Stimulated activated CD4-positive, alpha-beta T cell treated with anti-CD3 and anti-CD28 coated beads, TNF-alpha, amount 100 ng/mL, for 48 hours (primary cell): ENCODE data around the gene AFF2.

ENCODE experiments used
- DNase-seq, 3 donors: peaks; one replicate each; pipeline ENCODE4 v3.0.0-alpha.2; 2020; ENCODE audit warnings: low read depth in 3 of 3

The AFF2 gene

DNA sequence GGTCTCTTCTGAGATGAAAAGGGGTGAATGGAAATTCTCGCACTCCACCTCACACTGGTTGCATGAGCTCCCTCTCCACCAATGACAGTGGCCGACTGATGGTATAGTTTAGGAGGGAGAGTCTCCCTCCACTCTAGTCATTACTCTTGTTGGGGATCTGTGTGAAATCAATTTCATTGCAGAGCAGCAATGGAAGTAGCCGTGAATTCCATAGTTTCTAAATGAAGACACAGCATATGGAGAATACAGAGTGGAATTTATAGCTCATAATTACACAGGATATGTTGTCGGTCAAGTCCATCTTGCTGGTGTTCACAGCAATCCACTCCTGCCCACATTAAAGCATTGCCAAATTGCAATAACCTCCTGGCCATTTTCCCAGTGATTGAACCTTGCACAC lies 426.0 kb downstream of the AFF2 start:
- DNase-seq: no peak

- DNase-seq: no peak
These were observed 428.4 kb downstream of the AFF2 start for GRCh38 chrX:148928811-148929210.

DNA sequence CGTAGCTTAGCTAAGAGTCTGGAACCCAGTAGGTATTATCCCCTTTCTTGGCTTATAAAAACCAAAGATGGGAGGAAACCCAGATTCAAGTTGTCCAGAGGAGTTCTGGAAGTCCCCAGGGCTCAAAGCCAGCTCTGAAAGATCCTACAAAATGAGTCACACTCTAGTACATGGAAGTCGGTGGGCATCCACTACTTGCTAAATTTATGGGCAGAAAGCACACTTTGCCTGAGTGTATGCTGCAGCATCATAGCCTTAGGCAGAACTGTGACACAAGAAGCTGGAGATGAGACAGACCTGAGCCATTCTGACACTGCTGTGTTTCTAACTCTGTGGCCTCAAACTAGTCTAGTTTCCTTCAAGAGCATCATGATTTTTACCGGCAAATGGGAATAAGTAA lies 429.3 kb downstream of the AFF2 start:
- no peak for DNase-seq

GRCh38 chrX:148930206-148930729 lies 429.9 kb downstream of the AFF2 start:
- DNase-seq: no peak

GRCh38 chrX:148933881-148934280 lies 433.5 kb downstream of the AFF2 start:
- no peak for DNase-seq

- DNase-seq: no peak
These were observed 437.9 kb downstream of the AFF2 start for GRCh38 chrX:148938348-148938747.

DNA sequence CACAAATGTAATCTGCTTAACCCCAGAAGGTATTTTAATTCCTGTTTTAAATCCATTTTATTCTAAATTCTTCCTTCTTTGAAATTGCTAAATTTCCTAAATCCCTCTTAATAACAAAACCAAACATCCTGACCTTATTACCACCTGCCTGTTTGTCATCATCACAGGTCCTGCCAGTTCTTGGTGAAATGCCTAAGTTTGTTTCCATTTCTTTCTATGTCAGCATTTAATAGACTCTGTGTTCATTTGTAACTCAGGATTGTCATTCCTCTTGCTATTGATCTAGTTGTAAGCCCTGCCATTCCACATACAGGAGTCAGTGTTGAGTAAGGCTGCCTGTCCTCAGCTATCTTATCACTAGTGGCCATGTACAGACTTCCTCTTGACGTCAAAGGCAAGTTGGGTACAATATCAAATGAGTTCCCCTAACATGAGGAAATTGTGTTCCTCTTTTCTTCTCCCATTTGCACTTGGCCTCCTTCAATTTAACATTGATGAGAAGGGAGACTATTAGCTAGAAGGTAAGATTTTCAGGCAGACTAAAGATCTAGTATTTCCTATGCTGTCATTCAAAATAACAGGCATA lies 440.1 kb downstream of the AFF2 start:
- DNase-seq: no peak

DNA sequence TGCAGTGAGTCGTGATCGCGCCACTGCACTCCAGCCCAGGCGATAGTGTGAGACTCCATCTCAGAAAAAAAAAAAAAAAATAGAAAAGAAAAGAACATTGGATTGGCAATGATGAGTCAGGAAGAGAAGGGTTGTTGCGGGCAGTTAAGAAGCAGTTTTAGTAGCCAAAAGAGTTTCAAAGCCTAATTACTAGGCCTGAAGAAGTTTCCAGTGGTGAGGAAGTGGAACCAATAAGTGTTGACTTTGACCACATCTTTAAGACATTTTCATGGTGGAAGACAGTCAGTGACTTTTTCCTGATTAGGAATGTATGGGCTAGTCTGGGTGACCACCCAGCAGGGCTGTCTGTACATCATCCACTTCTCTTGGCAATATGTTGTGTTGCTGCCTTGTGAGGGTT lies 442.3 kb downstream of the AFF2 start:
- DNase-seq: no peak

DNA sequence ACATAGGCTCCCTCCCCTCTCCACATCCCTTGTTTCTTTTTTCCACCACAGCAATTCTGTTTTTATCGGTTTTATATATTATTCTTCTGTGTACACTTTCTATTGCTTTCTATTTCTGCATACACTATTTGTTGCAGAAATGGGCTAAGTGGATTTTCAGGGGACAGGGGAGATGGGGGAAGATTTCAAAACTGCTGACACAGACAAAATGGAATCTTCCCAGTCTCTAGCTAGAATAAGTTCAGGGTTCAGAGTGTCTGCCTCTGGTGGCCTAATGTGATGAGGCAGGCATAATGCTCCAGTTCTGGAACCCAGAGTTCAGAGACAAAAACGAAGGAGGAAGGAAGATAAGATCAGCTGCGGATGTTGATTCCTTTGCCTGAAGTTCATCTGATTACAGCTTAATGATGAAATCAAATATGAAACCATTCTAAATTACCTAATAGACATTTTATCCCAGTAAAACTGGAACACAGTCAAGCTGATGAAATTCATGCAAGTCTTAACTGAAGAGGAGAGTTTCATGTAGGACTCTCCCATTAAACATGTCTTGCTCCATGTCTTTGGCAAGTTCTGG lies 447.1 kb downstream of the AFF2 start:
- no peak for DNase-seq

GRCh38 chrX:148956352-148956751 lies 455.9 kb downstream of the AFF2 start:
- no peak for DNase-seq

- no peak for DNase-seq
These were observed 458.5 kb downstream of the AFF2 start for GRCh38 chrX:148958901-148959300.

- DNase-seq: no peak
These were observed 459.6 kb downstream of the AFF2 start for GRCh38 chrX:148960060-148960459.

GRCh38 chrX:148961985-148962384 lies 461.6 kb downstream of the AFF2 start:
- no peak for DNase-seq

DNA sequence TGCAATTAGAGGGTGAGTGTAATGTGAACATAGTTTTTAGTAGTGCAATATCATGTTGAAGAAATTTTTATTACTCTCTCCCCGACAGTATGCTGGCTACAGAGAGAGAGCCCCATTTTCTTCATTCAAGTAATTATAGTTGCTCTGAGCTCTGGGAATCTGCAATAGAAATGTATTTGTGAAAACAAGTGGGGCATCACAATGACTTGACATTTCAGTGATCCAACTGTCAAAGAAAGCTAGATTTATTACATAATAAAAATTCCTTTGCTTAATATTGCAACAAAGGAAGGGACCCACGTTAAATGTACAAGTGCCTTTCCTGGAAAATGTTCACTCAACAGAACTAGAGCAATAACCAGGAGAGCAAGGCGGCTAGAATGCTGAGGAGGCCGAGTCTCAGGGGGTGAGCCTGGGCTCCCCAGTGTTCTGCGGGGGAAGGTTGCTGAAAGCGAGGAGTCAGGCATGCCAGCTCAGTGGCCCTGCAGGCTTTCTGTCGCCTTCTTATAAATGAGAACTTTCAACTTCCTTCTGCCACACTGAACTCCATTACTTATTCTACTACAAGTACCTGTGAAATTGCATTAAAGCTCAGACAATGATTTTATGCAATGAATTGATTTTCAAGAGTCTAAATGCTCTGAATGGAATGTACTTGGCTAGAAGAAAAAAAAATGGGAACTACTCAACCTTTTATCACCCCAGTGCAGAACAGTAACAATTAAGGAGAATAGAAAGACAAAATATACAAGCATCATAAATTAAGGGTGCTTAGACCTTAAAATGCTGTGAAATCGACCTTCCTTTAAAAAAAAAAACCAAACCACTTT lies 476.4 kb downstream of the AFF2 start:
- DNase-seq: no peak

GRCh38 chrX:148979786-148980185 lies 479.4 kb downstream of the AFF2 start:
- DNase-seq: no peak

DNA sequence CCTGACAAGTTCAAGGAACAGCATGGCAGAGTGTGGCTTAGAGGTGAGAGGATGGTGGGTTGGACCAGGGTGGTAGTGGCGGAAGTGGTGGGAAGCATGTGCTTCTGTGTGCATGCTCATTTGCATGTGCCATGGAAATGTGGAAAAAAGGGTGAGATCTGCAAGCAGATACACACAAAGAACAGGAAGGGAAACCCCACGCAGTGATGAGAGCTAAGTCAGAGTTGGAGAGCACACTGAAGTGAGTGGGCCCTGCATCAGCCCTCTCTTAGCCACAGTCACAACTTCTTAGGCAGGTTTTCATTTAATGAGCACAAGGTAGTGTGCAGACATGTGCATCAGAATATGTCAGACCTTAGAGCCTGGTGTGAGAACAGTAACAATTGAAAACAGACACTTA lies 483.8 kb downstream of the AFF2 start:
- no peak for DNase-seq

GRCh38 chrX:148991502-148991901 lies 491.1 kb downstream of the AFF2 start:
- no peak for DNase-seq

- DNase-seq: no peak
These were observed 495.2 kb downstream of the AFF2 start for GRCh38 chrX:148995661-148996060.

- no peak for DNase-seq
These were observed 501.9 kb downstream of the AFF2 start for GRCh38 chrX:149002320-149002719.

- DNase-seq: no peak
These were observed 503.6 kb downstream of the AFF2 start for GRCh38 chrX:149003863-149004660.

DNA sequence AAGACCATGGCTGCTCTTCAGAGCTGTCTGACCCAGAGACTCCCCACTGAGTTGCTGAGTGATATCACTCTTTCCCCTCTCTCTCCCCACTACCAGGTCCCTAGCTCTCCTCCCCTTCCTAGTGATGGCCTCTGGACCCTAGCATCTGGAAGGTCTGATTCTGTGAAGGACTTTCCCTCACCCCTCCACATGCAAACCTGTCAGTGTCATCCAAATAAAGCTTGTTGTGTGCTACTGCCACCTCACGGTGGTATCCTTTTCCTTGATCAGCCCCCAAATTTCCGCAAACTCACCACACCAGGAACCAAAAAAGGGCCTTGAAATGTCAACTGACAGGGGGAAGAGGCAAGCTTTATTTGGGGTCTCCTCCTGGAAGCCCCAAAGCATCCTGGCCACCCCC lies 504.5 kb downstream of the AFF2 start:
- DNase-seq: no peak

DNA sequence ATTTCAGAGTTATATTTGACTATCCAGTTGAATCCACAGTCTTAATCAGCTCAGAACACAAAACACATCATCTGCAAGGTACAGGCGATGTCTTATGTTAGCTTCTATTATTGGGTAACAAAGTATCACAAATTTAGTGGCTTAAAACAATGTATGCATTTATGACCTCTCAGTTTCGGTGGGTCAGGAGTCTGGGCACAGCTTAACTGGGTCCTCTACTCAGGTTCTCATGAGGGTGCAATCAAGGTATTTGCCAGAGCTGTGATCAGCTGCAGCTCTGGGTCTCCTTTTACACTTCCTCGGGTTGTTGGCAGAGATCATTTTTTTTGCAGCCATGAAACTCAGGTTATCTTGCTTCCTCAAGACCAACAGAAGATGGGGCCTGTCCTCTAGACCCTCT lies 505.8 kb downstream of the AFF2 start:
- DNase-seq: no peak
